ENCODE results near the gene MAGEF1.

MAGEF1 gene

DNA sequence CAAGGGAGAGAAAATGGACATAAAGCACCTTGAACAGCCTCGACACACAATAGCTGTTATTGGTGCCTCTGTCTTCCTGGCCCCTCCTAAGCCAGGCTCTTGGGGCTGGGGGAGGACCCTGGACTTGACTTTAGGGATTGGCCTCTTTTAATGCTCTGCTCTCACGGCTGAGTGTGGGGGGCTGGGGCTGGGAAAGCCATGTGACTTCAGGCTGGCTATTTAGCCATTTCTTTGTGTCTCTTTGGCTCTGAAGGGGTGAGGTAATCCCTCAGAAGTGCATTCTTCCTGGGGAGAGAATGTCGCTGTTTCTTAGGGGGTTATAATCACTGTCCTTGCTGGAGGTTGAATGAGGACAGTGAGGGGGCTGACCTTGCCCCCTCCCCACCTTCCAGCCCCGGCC is 26.2 kb downstream of the MAGEF1 start:
- Histone ChIP-seq H3K27ac (ENCODE audit: low read length, poor library complexity, severe bottlenecking) (no peak overlapping the region), H4K8ac (ENCODE audit: low read length) (peak overlapping the region; percentile 80), H2BK12ac (ENCODE audit: low read length in 2 of 2) (peak overlapping the region; percentile 49 to 87), H3K4me3 (ENCODE audit: insufficient read depth in 1 of 2, low read depth in 1 of 2, low read length in 2 of 2) (no peak overlapping the region), H3K18ac (ENCODE audit: low read depth in 1 of 2, low read length in 2 of 2) (peak overlapping the region; percentile 64 to 72), H2BK5ac (ENCODE audit: low read depth, low read length, poor library complexity, severe bottlenecking) (no peak overlapping the region), H3K4me1 (ENCODE audit: control insufficient read depth, insufficient read depth, low read depth, low read length) (peaks cover 19% of the 10 kb centered on the region), H3K4me2 (ENCODE audit: low read length, poor library complexity, severe bottlenecking) (no peak overlapping the region), H3K36me3 (ENCODE audit: control insufficient read depth in 1 of 2, insufficient read depth in 2 of 2, low read depth in 1 of 2, low read length in 2 of 2) (no peaks in the 10 kb centered on the region), H3K4ac (ENCODE audit: low read depth in 1 of 2, low read length in 2 of 2) (peak overlapping the region; percentile 37 to 46), H2BK15ac (ENCODE audit: low read depth, poor library complexity, severe bottlenecking) (no peak overlapping the region), H2AFZ (ENCODE audit: low read depth, low read length) (no peak overlapping the region), H3K79me1 (replicated peaks; ENCODE audit: low read length, poor library complexity, severe bottlenecking) (no peaks in the 10 kb centered on the region), H3K14ac (ENCODE audit: low read length in 2 of 2) (no peak overlapping the region), H3K9ac (ENCODE audit: low read length) (no peak overlapping the region), H3K9me3 (ENCODE audit: control insufficient read depth, low read length) (no peaks in the 10 kb centered on the region), H2BK120ac (ENCODE audit: low read depth, low read length) (peak overlapping the region; percentile 43), H3K23ac (ENCODE audit: low read length in 2 of 2) (no peak overlapping the region), H2AK5ac (ENCODE audit: low read length, severe bottlenecking) (no peak overlapping the region), H4K91ac (ENCODE audit: low read length) (no peak overlapping the region), H3K27me3 (ENCODE audit: control insufficient read depth in 1 of 2, insufficient read depth in 1 of 2, low read length in 2 of 2) (peaks cover 8 to 17% of the 10 kb centered on the region in 2 experiments)
- DNase-seq, result peak; percentile 66
- WGBS, result 14% methylated on average over 4 of the region's 4 CpGs

DNA sequence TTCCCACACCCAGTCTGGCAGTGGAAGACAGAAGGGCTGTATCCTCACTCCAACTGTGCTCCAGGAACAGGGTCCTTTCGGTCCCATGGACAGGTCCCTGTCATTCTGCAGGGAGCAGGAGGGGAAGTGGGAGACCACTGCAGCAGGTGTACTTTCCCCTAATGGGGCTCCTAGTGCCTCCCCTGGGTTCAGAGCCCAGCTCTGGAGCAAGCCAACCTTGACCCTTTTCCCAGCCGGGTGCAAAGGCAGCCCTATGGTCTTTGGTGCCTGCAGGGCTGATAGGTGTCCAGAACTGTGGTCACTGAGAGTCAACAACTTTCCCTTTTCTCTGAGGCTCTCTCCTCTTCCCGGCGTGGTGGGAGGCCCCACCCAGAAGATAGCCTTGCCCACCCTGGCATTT is 26.8 kb downstream of the MAGEF1 start:
- Histone ChIP-seq H2AK5ac (ENCODE audit: low read length, severe bottlenecking) (peak overlapping the region; percentile 41), H3K27ac (ENCODE audit: low read length, poor library complexity, severe bottlenecking) (no peak overlapping the region), H2AFZ (ENCODE audit: low read depth, low read length) (no peak overlapping the region), H3K14ac (ENCODE audit: low read length in 2 of 2) (no peak overlapping the region), H2BK5ac (ENCODE audit: low read depth, low read length, poor library complexity, severe bottlenecking) (no peak overlapping the region), H2BK15ac (ENCODE audit: low read depth, poor library complexity, severe bottlenecking) (peak overlapping the region; percentile 34), H3K23ac (ENCODE audit: low read length in 2 of 2) (no peak overlapping the region), H3K79me1 (replicated peaks; ENCODE audit: low read length, poor library complexity, severe bottlenecking) (no peaks in the 10 kb centered on the region), H3K4me1 (ENCODE audit: control insufficient read depth, insufficient read depth, low read depth, low read length) (peaks cover 19% of the 10 kb centered on the region), H3K9me3 (ENCODE audit: control insufficient read depth, low read length) (no peaks in the 10 kb centered on the region), H3K9ac (ENCODE audit: low read length) (no peak overlapping the region), H3K4ac (ENCODE audit: low read depth in 1 of 2, low read length in 2 of 2) (peak overlapping the region in 1 of 2 experiments; percentile 37), H4K91ac (ENCODE audit: low read length) (peak overlapping the region; percentile 82), H3K4me2 (ENCODE audit: low read length, poor library complexity, severe bottlenecking) (no peak overlapping the region), H3K4me3 (ENCODE audit: insufficient read depth in 1 of 2, low read depth in 1 of 2, low read length in 2 of 2) (no peak overlapping the region), H2BK120ac (ENCODE audit: low read depth, low read length) (peak overlapping the region; percentile 88), H3K36me3 (ENCODE audit: control insufficient read depth in 1 of 2, insufficient read depth in 2 of 2, low read depth in 1 of 2, low read length in 2 of 2) (no peaks in the 10 kb centered on the region), H3K27me3 (ENCODE audit: control insufficient read depth in 1 of 2, insufficient read depth in 1 of 2, low read length in 2 of 2) (peaks cover 8 to 17% of the 10 kb centered on the region in 2 experiments), H4K8ac (ENCODE audit: low read length) (peak overlapping the region; percentile 80), H2BK12ac (ENCODE audit: low read length in 2 of 2) (peak overlapping the region; percentile 47 to 59), H3K18ac (ENCODE audit: low read depth in 1 of 2, low read length in 2 of 2) (peak overlapping the region; percentile 61 to 72)
- 91% methylated on average over 2 of the region's 4 CpGs for WGBS
- DNase-seq, result no peak

DNA sequence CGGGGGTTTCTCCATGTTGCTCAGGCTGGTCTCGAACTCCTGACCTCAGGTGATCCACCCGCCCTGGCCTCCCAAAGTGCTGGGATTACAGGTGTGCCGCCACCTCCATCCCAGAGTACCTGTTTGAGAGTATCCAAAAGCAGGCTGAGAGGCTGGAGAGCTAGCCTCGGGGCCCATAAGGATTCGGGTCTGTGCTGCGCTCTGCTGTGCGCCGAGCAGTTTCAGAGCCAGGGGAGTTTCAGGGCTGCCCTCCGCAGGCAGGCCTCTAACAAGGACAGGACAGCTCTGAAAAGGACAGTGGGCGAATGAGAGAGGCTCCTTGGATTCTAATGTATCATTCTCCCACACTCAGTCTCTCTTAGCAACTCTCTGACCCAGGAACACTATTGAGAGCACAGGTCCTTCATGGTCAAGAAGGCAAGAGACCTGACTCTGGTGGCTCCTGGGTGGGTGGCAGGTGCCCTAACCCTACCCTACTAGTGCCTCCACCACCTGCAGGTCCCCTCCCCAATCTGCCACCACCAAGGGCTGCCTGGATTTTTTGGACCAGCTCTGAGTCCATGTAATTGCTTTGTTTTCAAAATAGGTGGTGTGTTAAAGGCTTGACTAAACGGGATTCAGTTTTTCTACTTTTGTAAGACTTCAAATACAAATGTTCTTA is 27.8 kb downstream of the MAGEF1 start:
- Histone ChIP-seq H3K36me3 (ENCODE audit: control insufficient read depth in 1 of 2, insufficient read depth in 2 of 2, low read depth in 1 of 2, low read length in 2 of 2) (no peaks in the 10 kb centered on the region), H3K23ac (ENCODE audit: low read length in 2 of 2) (no peak overlapping the region), H2BK15ac (ENCODE audit: low read depth, poor library complexity, severe bottlenecking) (no peak overlapping the region), H4K8ac (ENCODE audit: low read length) (no peak overlapping the region), H3K9ac (ENCODE audit: low read length) (no peak overlapping the region), H3K4me3 (ENCODE audit: insufficient read depth in 1 of 2, low read depth in 1 of 2, low read length in 2 of 2) (no peak overlapping the region), H3K4ac (ENCODE audit: low read depth in 1 of 2, low read length in 2 of 2) (no peak overlapping the region), H3K4me2 (ENCODE audit: low read length, poor library complexity, severe bottlenecking) (no peak overlapping the region), H3K27me3 (ENCODE audit: control insufficient read depth in 1 of 2, insufficient read depth in 1 of 2, low read length in 2 of 2) (peaks cover 11 to 22% of the 10 kb centered on the region in 2 experiments), H2AK5ac (ENCODE audit: low read length, severe bottlenecking) (no peak overlapping the region), H2BK5ac (ENCODE audit: low read depth, low read length, poor library complexity, severe bottlenecking) (no peak overlapping the region), H3K79me1 (replicated peaks; ENCODE audit: low read length, poor library complexity, severe bottlenecking) (no peaks in the 10 kb centered on the region), H3K14ac (ENCODE audit: low read length in 2 of 2) (no peak overlapping the region), H3K27ac (ENCODE audit: low read length, poor library complexity, severe bottlenecking) (no peak overlapping the region), H4K91ac (ENCODE audit: low read length) (no peak overlapping the region), H2BK120ac (ENCODE audit: low read depth, low read length) (no peak overlapping the region), H3K18ac (ENCODE audit: low read depth in 1 of 2, low read length in 2 of 2) (no peak overlapping the region), H2BK12ac (ENCODE audit: low read length in 2 of 2) (no peak overlapping the region), H3K4me1 (ENCODE audit: control insufficient read depth, insufficient read depth, low read depth, low read length) (peaks cover 24% of the 10 kb centered on the region), H2AFZ (ENCODE audit: low read depth, low read length) (no peak overlapping the region), H3K9me3 (ENCODE audit: control insufficient read depth, low read length) (no peaks in the 10 kb centered on the region)
- 99% methylated on average over 12 of the region's 12 CpGs for WGBS
- no peak for DNase-seq

GRCh38 chr3:184683234-184683633 is 28.6 kb downstream of the MAGEF1 start:
- Histone ChIP-seq H3K36me3 (ENCODE audit: control insufficient read depth in 1 of 2, insufficient read depth in 2 of 2, low read depth in 1 of 2, low read length in 2 of 2) (no peaks in the 10 kb centered on the region), H3K9ac (ENCODE audit: low read length) (no peak overlapping the region), H3K18ac (ENCODE audit: low read depth in 1 of 2, low read length in 2 of 2) (no peak overlapping the region), H2BK5ac (ENCODE audit: low read depth, low read length, poor library complexity, severe bottlenecking) (no peak overlapping the region), H3K4me3 (ENCODE audit: insufficient read depth in 1 of 2, low read depth in 1 of 2, low read length in 2 of 2) (no peak overlapping the region), H3K79me1 (replicated peaks; ENCODE audit: low read length, poor library complexity, severe bottlenecking) (no peaks in the 10 kb centered on the region), H3K4me2 (ENCODE audit: low read length, poor library complexity, severe bottlenecking) (no peak overlapping the region), H3K9me3 (ENCODE audit: control insufficient read depth, low read length) (no peaks in the 10 kb centered on the region), H2AK5ac (ENCODE audit: low read length, severe bottlenecking) (no peak overlapping the region), H3K14ac (ENCODE audit: low read length in 2 of 2) (no peak overlapping the region), H3K4ac (ENCODE audit: low read depth in 1 of 2, low read length in 2 of 2) (no peak overlapping the region), H2BK120ac (ENCODE audit: low read depth, low read length) (no peak overlapping the region), H2AFZ (ENCODE audit: low read depth, low read length) (no peak overlapping the region), H4K91ac (ENCODE audit: low read length) (no peak overlapping the region), H2BK15ac (ENCODE audit: low read depth, poor library complexity, severe bottlenecking) (no peak overlapping the region), H4K8ac (ENCODE audit: low read length) (no peak overlapping the region), H2BK12ac (ENCODE audit: low read length in 2 of 2) (no peak overlapping the region), H3K4me1 (ENCODE audit: control insufficient read depth, insufficient read depth, low read depth, low read length) (peaks cover 27% of the 10 kb centered on the region), H3K23ac (ENCODE audit: low read length in 2 of 2) (no peak overlapping the region), H3K27me3 (ENCODE audit: control insufficient read depth in 1 of 2, insufficient read depth in 1 of 2, low read length in 2 of 2) (peaks cover 19 to 30% of the 10 kb centered on the region in 2 experiments), H3K27ac (ENCODE audit: low read length, poor library complexity, severe bottlenecking) (no peak overlapping the region)
- 76% methylated on average over 5 of the region's 5 CpGs for WGBS
- no peak for DNase-seq

All from mesenchymal stem cell (in vitro differentiated cells and primary cell).